Measurements from ENCODE around the gene CCL14. TPM values are rescaled to one million over a fixed set of nuclear protein-coding genes. Genes with fewer than 3 reads are reported as not detected.

CCL14 gene
- total RNA-seq, result 0.40 TPM in 1 of 2 replicates, not detected in the other

GRCh38 chr17:35986643-35987042 lies at the start of gene CCL14:
Gene CCL14 (minus strand): TSS chr17:35986729. CDS start chr17:35986649, 80 bp downstream.

GRCh38 chr17:36017799-36018198 lies 31.3 kb upstream of the CCL14 start, which contains the start of gene CCL23:
Gene CCL23 (minus strand): TSS chr17:36017972. CDS start chr17:36017897, 75 bp downstream.

GRCh38 chr17:36001110-36001771 lies 14.7 kb upstream of the CCL14 start, which contains the start of gene CCL15:
Gene CCL15 (minus strand): TSS chr17:36001553. CDS start chr17:36001492, 61 bp downstream.

DNA sequence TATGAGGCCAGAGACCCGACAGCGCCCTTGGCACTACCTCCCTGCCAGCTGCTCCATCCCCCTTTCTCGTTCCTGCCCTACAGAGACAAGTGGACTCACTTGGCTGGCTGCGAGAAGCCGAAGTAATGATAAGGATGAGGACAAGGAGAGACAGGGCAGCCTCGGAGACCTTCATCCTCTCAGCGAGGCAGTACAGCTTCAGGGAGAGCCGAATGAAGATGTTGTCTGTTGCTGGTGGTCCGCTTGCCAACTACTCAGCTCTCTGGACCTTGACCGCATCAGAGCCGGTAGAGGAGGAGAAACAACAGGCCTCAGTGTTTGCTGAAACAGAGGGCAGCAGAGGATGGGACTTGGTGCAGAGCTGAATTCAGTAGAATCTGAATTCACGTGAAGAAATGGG lies 5.3 kb downstream of the CCL14 start, which contains the start of gene CCL16:
Gene CCL16, minus strand, starts transcription at position 252 of the 400 bp plus-strand sequence. Its CDS starts 77 bp downstream, at position 175.

DNA sequence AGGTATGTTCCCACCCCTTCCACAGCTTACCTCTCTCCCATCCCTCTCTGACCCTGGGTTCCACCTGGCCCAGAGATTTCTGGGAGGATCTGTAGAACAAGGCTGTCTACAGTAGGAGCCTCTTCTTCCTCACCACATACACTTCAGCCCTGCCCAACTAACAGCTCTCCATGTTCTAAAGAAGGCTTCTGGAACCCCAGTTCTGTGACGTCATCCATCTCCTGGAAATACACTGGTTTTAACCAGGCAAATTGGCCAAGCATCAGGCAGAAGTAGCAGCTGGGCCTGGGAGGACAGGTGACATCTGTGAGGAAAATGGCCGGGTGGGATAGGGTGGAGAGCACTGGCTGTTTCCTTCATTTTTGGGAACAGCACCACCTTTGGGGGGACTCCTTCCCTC lies 43.0 kb downstream of the CCL14 start, which contains the start of gene LYZL6:
Gene LYZL6, minus strand, starts transcription at position 177 of the 400 bp plus-strand sequence. CDS start 4,357 bp downstream, outside the sequence.

Other genes with a start within 250 kb of the CCL14 start
- gene GAS2L2, start 233.5 kb downstream of the CCL14 start, total RNA-seq, result not detected in 2 replicates
- gene C17orf50, start 225.8 kb downstream of the CCL14 start, total RNA-seq, result not detected in 2 replicates
- 0.12 and 0.79 TPM in 2 replicates for gene MMP28, start 191.1 kb downstream of the CCL14 start, total RNA-seq
- gene TAF15, start 177.2 kb downstream of the CCL14 start, total RNA-seq, result 62.5 and 69.9 TPM in 2 replicates
- gene HEATR9, start 117.8 kb downstream of the CCL14 start, total RNA-seq, result not detected in 2 replicates
- gene CCL5, start 106.4 kb downstream of the CCL14 start, total RNA-seq, result 0.13 TPM in 1 of 2 replicates, not detected in the other
- 0.92 and 0.99 TPM in 2 replicates for gene RDM1, start 56.0 kb downstream of the CCL14 start, total RNA-seq
- gene LYZL6, start 43.0 kb downstream of the CCL14 start, total RNA-seq, result not detected in 2 replicates
- gene CCL16, start 5.2 kb downstream of the CCL14 start, total RNA-seq, result not detected in 2 replicates
- gene CCL15, start 14.8 kb upstream of the CCL14 start, total RNA-seq, result not detected in 2 replicates
- gene CCL23, start 31.2 kb upstream of the CCL14 start, total RNA-seq, result 0.26 TPM in 1 of 2 replicates, not detected in the other
- gene CCL18, start 77.5 kb upstream of the CCL14 start, total RNA-seq, result not detected in 2 replicates
- 0.12 TPM in 1 of 2 replicates, not detected in the other for gene CCL3, start 103.4 kb upstream of the CCL14 start, total RNA-seq
- gene CCL4, start 117.1 kb upstream of the CCL14 start, total RNA-seq, result not detected in 2 replicates
- gene TBC1D3B, start 189.9 kb upstream of the CCL14 start, total RNA-seq, result 1.1 and 1.7 TPM in 2 replicates
- not detected in 2 replicates for gene CCL3L1, start 210.0 kb upstream of the CCL14 start, total RNA-seq
- not detected in 2 replicates for gene CCL4L2, start 224.3 kb upstream of the CCL14 start, total RNA-seq

Measured in aortic smooth muscle cell (primary cell).